Tibial nerve (tissue), 4 donors: ENCODE measurements around the gene APOOL.
"Not testable (repeated sequence)": the region's sequence is repeated elsewhere in the genome, so short reads cannot be mapped to it uniquely, and the experiment has no call there.

Experiments
- CTCF ChIP-seq, 5 experiments: fragments of 200-600 bp in 3 of 5; fragments of 450-650 bp in 2 of 5; sonication (generic) in 3 of 5; IDR thresholded peaks; one replicate each; pipeline ENCODE4 v1.5.1; 2016 to 2019; ENCODE audit warnings: antibody characterized with exemption in 5 of 5, mild to moderate bottlenecking in 3 of 5, moderate library complexity in 2 of 5
- EP300 ChIP-seq, 2 donors: sonication (generic); formaldehyde crosslinking; IDR thresholded peaks; one replicate each; pipeline ENCODE4 v1.6.1; 2017; ENCODE audit warnings: antibody characterized with exemption in 2 of 2, mild to moderate bottlenecking in 1 of 2
- POLR2A ChIP-seq, 2 donors: fragments of 450-650 bp; IDR thresholded peaks; one replicate each; pipeline ENCODE4 v1.6.1; 2017; ENCODE audit warnings: antibody characterized with exemption in 2 of 2, mild to moderate bottlenecking in 2 of 2, moderate library complexity in 2 of 2

GRCh38 chrX:85077247-85077646 lies 73.6 kb downstream of the APOOL start:
- not testable (repeated sequence) for TF ChIP-seq CTCF, EP300, POLR2A (IDR thresholded peaks at IDR 0.05)
